ENCODE results near the gene GJC1.

GJC1 gene

GRCh38 chr17:44776628-44777393, 53.3 kb downstream of the GJC1 start:
- no peak for DNase-seq (ENCODE audit: low spot score)
- no peak for TF ChIP-seq CTCF (IDR thresholded peaks at IDR 0.05; ENCODE audit: borderline replicate concordance, control extremely low read depth, extremely low read depth, insufficient read depth, missing control alignments)
- in situ Hi-C loops (cut with MboI; ENCODE audit: low sequenced_read_pairs, unreplicated experiment) = loop anchor here (10.0 kb wide), 1 partner anchor 88 kb away; no protein-coding TSS in a partner anchor

- no peak for TF ChIP-seq CTCF (IDR thresholded peaks at IDR 0.05; ENCODE audit: borderline replicate concordance, control extremely low read depth, extremely low read depth, insufficient read depth, missing control alignments)
- in situ Hi-C loops (cut with MboI; ENCODE audit: low sequenced_read_pairs, unreplicated experiment) = loop anchor here (10.0 kb wide), 1 partner anchor 89 kb away; no protein-coding TSS in a partner anchor
- DNase-seq (ENCODE audit: low spot score) = no peak
These were observed 54.1 kb downstream of the GJC1 start for GRCh38 chr17:44775838-44776621.

- in situ Hi-C loops (cut with MboI; ENCODE audit: low sequenced_read_pairs, unreplicated experiment) = loop anchor here (10.0 kb wide), 1 partner anchor 90 kb away; no protein-coding TSS in a partner anchor
- peak; percentile 99 for DNase-seq (ENCODE audit: low spot score)
- no peak for TF ChIP-seq CTCF (IDR thresholded peaks at IDR 0.05; ENCODE audit: borderline replicate concordance, control extremely low read depth, extremely low read depth, insufficient read depth, missing control alignments)
These were observed 54.8 kb downstream of the GJC1 start for GRCh38 chr17:44775136-44775837.

GRCh38 chr17:44774271-44775135, 55.6 kb downstream of the GJC1 start:
- in situ Hi-C loops (cut with MboI; ENCODE audit: low sequenced_read_pairs, unreplicated experiment) = loop anchor here (10.0 kb wide), 1 partner anchor 90 kb away; no protein-coding TSS in a partner anchor
- TF ChIP-seq CTCF (IDR thresholded peaks at IDR 0.05; ENCODE audit: borderline replicate concordance, control extremely low read depth, extremely low read depth, insufficient read depth, missing control alignments) = peak; percentile 100
- peak; percentile 95 for DNase-seq (ENCODE audit: low spot score)

GRCh38 chr17:44773140-44773539, 56.9 kb downstream of the GJC1 start:
- no peak for TF ChIP-seq CTCF (IDR thresholded peaks at IDR 0.05; ENCODE audit: borderline replicate concordance, control extremely low read depth, extremely low read depth, insufficient read depth, missing control alignments)
- DNase-seq (ENCODE audit: low spot score) = no peak
- in situ Hi-C loops (cut with MboI; ENCODE audit: low sequenced_read_pairs, unreplicated experiment) = loop anchor here (10.0 kb wide), 1 partner anchor 92 kb away; no protein-coding TSS in a partner anchor

Data from GM13976 (cell line).